Naive thymus-derived CD4-positive, alpha-beta T cell (primary cell): ENCODE measurements around the gene KLC4. TPM values are rescaled to one million over a fixed set of nuclear protein-coding genes. Genes with fewer than 3 reads are reported as not detected.

Experiments used
- ATAC-seq: fragments of 150-1000 bp; cut with Tn5 transposase; 2 replicates; pipeline ENCODE4 v1.10.0; 2021; ENCODE audit warnings: mild to moderate bottlenecking, moderate library complexity
- CTCF ChIA-PET: fragments of 350-600 bp; sonication (Branson Sonifier 250); formaldehyde crosslinking; loops from one replicate; lab custom pipeline; 2021; ENCODE audit warnings: antibody characterized with exemption; lab: Charles Lee
- POLR2A ChIA-PET: fragments of 350-600 bp; sonication (Branson Sonifier 250); formaldehyde crosslinking; loops from one replicate; lab custom pipeline; 2021; ENCODE audit warnings: antibody characterized with exemption, inconsistent platforms; lab: Charles Lee
- DNase-seq, 9 donors: peaks; one replicate each; pipeline versions ENCODE4 v3.0.0 to v3.0.0-alpha.2; 2020 to 2022; ENCODE audit warnings: mixed read lengths in 1 of 9
- H3K27ac ChIP-seq: one replicate; pipeline ENCODE4 v1.7.0; 2013; ENCODE audit warnings: mild to moderate bottlenecking, low read depth, low read length, moderate library complexity
- H3K27me3 ChIP-seq, 2 donors: one replicate each; pipeline ENCODE4 v1.7.0; 2013; ENCODE audit warnings: low read length in 2 of 2, mild to moderate bottlenecking in 2 of 2, moderate library complexity in 2 of 2; ENCODE audit not compliant: control insufficient read depth in 2 of 2, insufficient read depth in 2 of 2
- H3K36me3 ChIP-seq, 3 experiments: 1 replicate in 2 of 3; 2 replicates in 1 of 3; pipeline ENCODE4 v1.7.0; 2013; ENCODE audit warnings: low read length in 3 of 3, mild to moderate bottlenecking in 3 of 3, moderate library complexity in 1 of 3; ENCODE audit not compliant: insufficient read depth in 3 of 3, control insufficient read depth in 2 of 3
- H3K4me1 ChIP-seq, 2 donors: one replicate each; pipeline ENCODE4 v1.7.0; 2013; ENCODE audit warnings: low read length in 2 of 2, mild to moderate bottlenecking in 2 of 2, moderate library complexity in 1 of 2; ENCODE audit not compliant: control insufficient read depth in 2 of 2, insufficient read depth in 2 of 2
- H3K4me3 ChIP-seq: 2 replicates; pipeline ENCODE4 v1.7.0; 2013; ENCODE audit warnings: mild to moderate bottlenecking, low read length
- H3K9me3 ChIP-seq, 3 experiments: 1 replicate in 2 of 3; 2 replicates in 1 of 3; pipeline ENCODE4 v1.7.0; 2013; ENCODE audit warnings: low read length in 3 of 3; ENCODE audit not compliant: control insufficient read depth in 2 of 3
- H3K27ac Mint-ChIP-seq, 9 donors: one replicate each; pipeline ENCODE4 v1.8.0; 2020 to 2022; ENCODE audit warnings: mixed read lengths in 9 of 9, mild to moderate bottlenecking in 8 of 9, moderate library complexity in 5 of 9, inconsistent platforms in 2 of 9
- H3K27me3 Mint-ChIP-seq, 5 donors: one replicate each; pipeline ENCODE4 v1.8.0; 2021 to 2022; ENCODE audit warnings: mixed read lengths in 5 of 5, mild to moderate bottlenecking in 1 of 5
- H3K36me3 Mint-ChIP-seq, 5 donors: one replicate each; pipeline ENCODE4 v1.8.0; 2020 to 2022; ENCODE audit warnings: mixed read lengths in 5 of 5, mild to moderate bottlenecking in 3 of 5, inconsistent platforms in 1 of 5
- H3K4me1 Mint-ChIP-seq, 7 donors: one replicate each; pipeline ENCODE4 v1.8.0; 2020 to 2022; ENCODE audit warnings: mixed read lengths in 7 of 7, mild to moderate bottlenecking in 3 of 7, inconsistent platforms in 1 of 7
- H3K4me3 Mint-ChIP-seq, 10 donors: one replicate each; pipeline ENCODE4 v1.8.0; 2020 to 2022; ENCODE audit warnings: mild to moderate bottlenecking in 10 of 10, mixed read lengths in 10 of 10, moderate library complexity in 6 of 10, inconsistent platforms in 2 of 10
- H3K9me3 Mint-ChIP-seq, 11 donors: one replicate each; pipeline ENCODE4 v1.8.0; 2020 to 2022; ENCODE audit warnings: mixed read lengths in 11 of 11, mild to moderate bottlenecking in 4 of 11, inconsistent platforms in 1 of 11, moderate library complexity in 1 of 11
- intact Hi-C, 2 donors: fragments of 100-400 bp; cut with micrococcal nuclease; formaldehyde crosslinking; loops; one replicate each; pipeline ENCODE4 v1.15.1; 2023
- polyA plus RNA-seq, 2 donors: library from polyadenylated mRNA; unstranded; fragments of 300-500 nt; fragmentation: Illumina TruSeq; gene quantifications; one replicate each; pipeline ENCODE4 v1.2.3, GENCODE V29; 2021
- total RNA-seq, 6 experiments: library from RNA in 5 of 6; stranded (reverse) in 5 of 6; gene quantifications; 1 replicate in 5 of 6; 2 replicates in 1 of 6; pipeline ENCODE4 v1.2.3 and lab custom pipeline; 2021 to 2026

The KLC4 gene
- total and polyA plus RNA-seq, 7 experiments from 2014 or later = 11.6 to 56.9 (median 41.1) TPM

DNA sequence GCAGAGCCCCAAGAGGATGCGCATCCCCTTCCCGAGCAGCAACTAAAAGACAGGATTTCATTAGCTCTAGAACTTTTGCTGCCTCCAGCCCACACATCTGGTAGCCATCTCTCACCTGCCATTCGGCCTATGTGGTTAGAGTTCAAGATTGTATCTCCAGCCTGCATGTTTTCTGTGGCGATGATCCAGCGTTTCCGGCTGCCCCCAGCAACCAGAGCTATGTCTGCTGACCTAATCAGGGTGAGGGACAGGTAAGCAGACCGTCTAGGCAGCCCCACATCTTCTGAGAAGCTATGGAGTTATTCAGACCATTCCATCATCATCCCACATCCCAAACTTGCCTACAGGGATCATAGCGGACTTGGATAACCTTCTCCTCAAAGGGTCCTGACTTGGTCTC, 3.5 kb upstream of the KLC4 start:
- Mint-ChIP-seq H3K4me1 (peaks cover 40 to 74% (median 63%) of the 10 kb centered on the region in 7 donors), H3K27me3 (no peaks in the 10 kb centered on the region), H3K9me3 (no peaks in the 10 kb centered on the region), H3K27ac (peak overlapping the region in 6 of 9 donors; percentile 7 to 79 (median 46)), H3K36me3 (peaks cover 0 to 17% (median 13%) of the 10 kb centered on the region in 5 donors), H3K4me3 (peak overlapping the region in 4 of 10 donors; percentile 7 to 69 (median 48))
- ChIA-PET CTCF (interaction anchor here (0.5 to 0.6 kb wide), 2 partner anchors 9 to 21 kb away, joined by 3 to 4 read pairs; no protein-coding TSS in a partner anchor), POLR2A (interaction anchor here (0.6 to 4.3 kb wide), 6 partner anchors 35 to 126 kb away, joined by 3 to 37 read pairs (median 18); partner anchors contain the start of genes CNPY3, KLHDC3, MEA1 and PPP2R5D)
- intact Hi-C loops = loop anchor here (10.0 kb wide), 2 partner anchors 459 to 1321 kb away; partner anchors contain the start of genes LRRC73 (in 1 of the 2), POLR1C (in 1 of the 2), TFEB (in 1 of the 2) and YIPF3 (in 1 of the 2)
- peaks cover 0 to 23% (median 0%) of the 10 kb centered on the region in 3 experiments for H3K36me3 ChIP-seq
- no peaks in the 10 kb centered on the region for H3K9me3 ChIP-seq
- no peaks in the 10 kb centered on the region for H3K27me3 ChIP-seq
- H3K4me1 ChIP-seq = peaks cover 8 to 33% of the 10 kb centered on the region in 2 donors
- no peak overlapping the region for H3K27ac ChIP-seq
- ATAC-seq (no peak), DNase-seq (no peak)
- H3K4me3 ChIP-seq = no peak overlapping the region

DNA sequence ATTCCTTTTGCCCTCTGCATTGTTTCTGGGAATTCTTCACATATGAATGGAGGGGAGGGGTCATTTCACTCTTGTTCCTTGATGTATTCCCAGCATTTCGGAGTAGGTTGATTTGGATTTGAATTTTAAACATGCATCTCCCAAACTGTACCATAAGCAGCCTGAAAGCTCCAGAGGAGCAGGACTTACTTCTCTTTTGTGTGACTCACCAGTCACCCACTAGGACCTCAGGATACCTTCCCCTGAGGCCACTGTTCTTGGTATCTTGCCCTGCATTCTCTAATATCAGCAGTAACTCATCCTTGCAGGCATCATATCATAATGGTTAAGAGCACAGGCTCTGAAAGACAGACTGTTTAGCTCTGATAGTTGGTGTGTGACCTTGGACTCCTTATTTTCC, 900 bp upstream of the KLC4 start:
- no peak for DNase-seq
- Histone ChIP-seq H3K4me1 (peaks cover 0 to 27% of the 10 kb centered on the region in 2 donors), H3K36me3 (peaks cover 0 to 27% (median 0%) of the 10 kb centered on the region in 3 experiments), H3K27ac (peak overlapping the region; percentile 88), H3K4me3 (peak overlapping the region; percentile 80), H3K27me3 (no peaks in the 10 kb centered on the region), H3K9me3 (no peaks in the 10 kb centered on the region)
- peak overlapping the region; percentile 95 to 100 (median 99) for H3K27ac Mint-ChIP-seq
- no peak for ATAC-seq
- ChIA-PET POLR2A (interaction anchor here (0.9 to 3.6 kb wide), 11 partner anchors 26 to 494 kb away, joined by 3 to 33 read pairs (median 7); partner anchors contain the start of genes CNPY3, KLHDC3, MEA1 and PEX6), CTCF (no interaction called here)
- intact Hi-C loops = loop anchor here (2.0 to 10.0 kb wide), 5 partner anchors 36 to 1324 kb away; partner anchors contain the start of genes LRRC73 (in 1 of the 2), POLR1C (in 1 of the 2), TBCC (in 1 of the 2) and TFEB (in 1 of the 2)
- H3K36me3 Mint-ChIP-seq = peaks cover 7 to 35% (median 11%) of the 10 kb centered on the region in 5 donors
- no peaks in the 10 kb centered on the region for H3K9me3 Mint-ChIP-seq
- peaks cover 33 to 57% (median 52%) of the 10 kb centered on the region in 7 donors for H3K4me1 Mint-ChIP-seq
- no peaks in the 10 kb centered on the region for H3K27me3 Mint-ChIP-seq
- H3K4me3 Mint-ChIP-seq = peak overlapping the region; percentile 88 to 100 (median 96)

DNA sequence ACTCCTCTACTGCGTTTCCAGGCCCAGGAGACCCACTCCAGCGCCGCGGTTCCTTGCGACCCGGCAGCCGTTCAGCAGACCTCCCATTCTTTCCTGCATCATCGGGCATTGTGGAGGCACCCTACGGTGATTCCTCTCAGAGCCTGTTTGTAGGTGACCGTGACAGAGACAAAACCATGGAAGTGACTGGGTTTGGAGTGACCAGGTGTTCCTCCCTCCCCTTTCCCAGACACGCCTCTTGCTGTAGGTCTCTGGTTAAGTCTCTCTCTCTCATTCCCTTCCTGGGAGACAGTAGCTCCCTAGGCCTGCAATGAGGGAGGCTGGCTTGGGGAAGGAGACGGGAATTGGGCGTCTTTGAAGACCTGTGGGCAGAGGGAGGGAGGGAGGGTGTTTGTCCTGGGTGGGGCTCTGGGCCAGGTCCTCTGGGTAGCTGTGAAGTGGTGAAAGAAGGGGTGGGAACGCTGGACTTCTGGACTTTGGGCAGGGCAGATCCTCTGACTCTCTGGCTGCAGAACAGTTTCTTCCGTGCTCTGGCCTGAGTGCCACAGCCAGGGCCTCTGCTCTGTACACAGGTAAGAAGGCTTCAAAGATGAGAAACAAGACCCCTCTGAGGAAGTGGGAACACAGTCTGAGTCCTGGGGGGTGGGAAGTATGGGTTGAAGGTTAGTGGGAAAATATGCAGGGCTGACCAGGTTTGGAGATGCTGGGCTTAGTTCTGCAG, 763 bp downstream of the KLC4 start:
- H3K4me3 ChIP-seq = peak overlapping the region; percentile 80
- peak overlapping the region; percentile 95 to 100 (median 99) for H3K27ac Mint-ChIP-seq

DNA sequence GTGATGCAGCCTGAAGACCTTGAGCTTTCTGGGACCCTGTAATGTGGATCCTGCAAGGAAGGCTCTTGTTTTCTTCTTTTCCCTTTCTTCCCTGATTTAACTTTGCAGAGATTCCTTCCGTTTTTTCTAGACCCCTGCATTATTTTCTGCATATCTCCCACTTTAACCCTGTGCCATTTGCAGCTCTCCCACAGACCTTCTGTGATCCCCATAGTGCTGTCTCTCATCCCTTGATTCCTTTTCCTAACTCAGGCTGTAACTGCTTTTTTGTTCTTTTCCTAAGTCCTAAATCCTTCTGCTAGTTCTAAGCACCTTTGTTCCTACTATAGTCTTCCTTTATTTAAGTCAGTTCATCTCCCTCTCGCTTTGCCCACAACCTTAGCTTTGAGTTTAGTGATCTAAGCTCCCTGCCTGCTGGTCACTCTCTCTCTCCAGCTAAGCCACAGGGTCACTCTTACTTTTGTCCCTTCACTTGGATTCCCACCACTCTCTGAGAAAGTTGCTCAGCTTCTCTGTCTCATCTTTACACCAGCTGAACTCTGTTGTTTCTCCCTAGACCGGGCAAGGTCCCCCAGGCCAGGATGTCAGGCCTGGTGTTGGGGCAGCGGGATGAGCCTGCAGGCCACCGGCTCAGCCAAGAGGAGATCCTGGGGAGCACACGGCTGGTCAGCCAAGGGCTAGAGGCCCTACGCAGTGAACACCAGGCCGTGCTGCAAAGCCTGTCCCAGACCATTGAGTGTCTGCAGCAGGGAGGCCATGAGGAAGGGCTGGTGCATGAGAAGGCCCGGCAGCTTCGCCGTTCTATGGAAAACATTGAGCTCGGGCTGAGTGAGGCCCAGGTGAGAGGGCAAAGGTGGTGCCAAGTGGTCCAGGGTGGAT, 1.6 kb downstream of the KLC4 start:
- Mint-ChIP-seq H3K9me3 (no peaks in the 10 kb centered on the region), H3K4me1 (peaks cover 27 to 44% (median 40%) of the 10 kb centered on the region in 7 donors), H3K36me3 (peaks cover 2 to 39% (median 24%) of the 10 kb centered on the region in 5 donors), H3K4me3 (peak overlapping the region; percentile 88 to 100 (median 96)), H3K27me3 (no peaks in the 10 kb centered on the region), H3K27ac (peak overlapping the region; percentile 67 to 100 (median 98))
- Histone ChIP-seq H3K27me3 (no peaks in the 10 kb centered on the region), H3K4me1 (peaks cover 0 to 21% of the 10 kb centered on the region in 2 donors), H3K27ac (no peak overlapping the region), H3K9me3 (no peaks in the 10 kb centered on the region), H3K36me3 (peaks cover 0 to 38% (median 0%) of the 10 kb centered on the region in 3 experiments), H3K4me3 (no peak overlapping the region)
- DNase-seq (no peak), ATAC-seq (no peak)
- CTCF ChIA-PET = no interaction called here
- intact Hi-C loops = no loop called here
- POLR2A ChIA-PET = interaction anchor here (0.7 to 3.6 kb wide), 9 partner anchors 8 to 131 kb away, joined by 3 to 33 read pairs (median 4); partner anchors contain the start of genes CNPY3, KLHDC3, MEA1 and PEX6

More for the DNA sequence above, 763 bp downstream of the KLC4 start:
- ChIA-PET CTCF (no interaction called here), POLR2A (interaction anchor here (0.7 to 3.6 kb wide), 12 partner anchors 9 to 130 kb away, joined by 3 to 33 read pairs (median 5); partner anchors contain the start of genes CNPY3, KLHDC3, MEA1 and PEX6)
- Histone ChIP-seq H3K36me3 (peaks cover 0 to 38% (median 0%) of the 10 kb centered on the region in 3 experiments), H3K4me1 (peaks cover 0 to 21% of the 10 kb centered on the region in 2 donors), H3K27me3 (no peaks in the 10 kb centered on the region), H3K27ac (peak overlapping the region; percentile 88), H3K9me3 (no peaks in the 10 kb centered on the region)
- intact Hi-C loops = no loop called here
- H3K27me3 Mint-ChIP-seq = no peaks in the 10 kb centered on the region
- H3K36me3 Mint-ChIP-seq = peaks cover 9 to 43% (median 21%) of the 10 kb centered on the region in 5 donors
- no peak for DNase-seq
- no peak for ATAC-seq
- H3K9me3 Mint-ChIP-seq = no peaks in the 10 kb centered on the region
- H3K4me1 Mint-ChIP-seq = peaks cover 27 to 49% (median 44%) of the 10 kb centered on the region in 7 donors
- peak overlapping the region; percentile 88 to 100 (median 96) for H3K4me3 Mint-ChIP-seq

DNA sequence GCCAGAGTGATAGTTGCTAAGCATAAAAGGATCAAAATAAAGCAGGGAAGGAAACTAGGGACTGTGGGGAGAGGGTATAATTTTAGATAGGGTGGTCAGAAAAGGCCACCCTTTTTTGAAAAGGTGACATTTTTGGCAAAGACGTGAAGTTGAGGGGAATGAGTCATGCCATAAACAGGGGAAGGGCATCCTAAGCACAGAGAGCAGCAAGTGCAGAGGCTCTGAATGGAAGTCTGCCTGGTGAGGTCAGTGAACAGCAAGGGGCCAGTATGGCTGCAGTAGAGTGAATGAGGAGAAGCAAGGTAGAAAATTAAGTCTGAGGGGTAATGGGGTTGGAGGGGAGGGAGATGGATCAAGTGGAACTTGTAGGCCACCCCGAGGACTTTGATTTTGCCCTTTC, 2.4 kb downstream of the KLC4 start:
- Histone ChIP-seq H3K27me3 (no peaks in the 10 kb centered on the region), H3K36me3 (peaks cover 0 to 46% (median 4%) of the 10 kb centered on the region in 3 experiments), H3K27ac (no peak overlapping the region), H3K4me1 (peaks cover 0 to 21% of the 10 kb centered on the region in 2 donors), H3K4me3 (no peak overlapping the region), H3K9me3 (no peaks in the 10 kb centered on the region)
- no peaks in the 10 kb centered on the region for H3K27me3 Mint-ChIP-seq
- H3K36me3 Mint-ChIP-seq = peaks cover 0 to 43% (median 26%) of the 10 kb centered on the region in 5 donors
- intact Hi-C loops = no loop called here
- POLR2A ChIA-PET = interaction anchor here (1.0 to 3.6 kb wide), 2 partner anchors 17 to 83 kb away, joined by 4 to 18 read pairs; partner anchors contain the start of gene PEX6
- H3K27ac Mint-ChIP-seq = peak overlapping the region in 1 of 9 donors; percentile 88
- H3K9me3 Mint-ChIP-seq = no peaks in the 10 kb centered on the region
- CTCF ChIA-PET = no interaction called here
- peaks cover 27 to 44% (median 36%) of the 10 kb centered on the region in 7 donors for H3K4me1 Mint-ChIP-seq
- DNase-seq (no peak), ATAC-seq (no peak)
- H3K4me3 Mint-ChIP-seq = peak overlapping the region in 3 of 10 donors; percentile 2 to 93 (median 63)
